ENCODE results near the gene MACROD2.

MACROD2 gene

DNA sequence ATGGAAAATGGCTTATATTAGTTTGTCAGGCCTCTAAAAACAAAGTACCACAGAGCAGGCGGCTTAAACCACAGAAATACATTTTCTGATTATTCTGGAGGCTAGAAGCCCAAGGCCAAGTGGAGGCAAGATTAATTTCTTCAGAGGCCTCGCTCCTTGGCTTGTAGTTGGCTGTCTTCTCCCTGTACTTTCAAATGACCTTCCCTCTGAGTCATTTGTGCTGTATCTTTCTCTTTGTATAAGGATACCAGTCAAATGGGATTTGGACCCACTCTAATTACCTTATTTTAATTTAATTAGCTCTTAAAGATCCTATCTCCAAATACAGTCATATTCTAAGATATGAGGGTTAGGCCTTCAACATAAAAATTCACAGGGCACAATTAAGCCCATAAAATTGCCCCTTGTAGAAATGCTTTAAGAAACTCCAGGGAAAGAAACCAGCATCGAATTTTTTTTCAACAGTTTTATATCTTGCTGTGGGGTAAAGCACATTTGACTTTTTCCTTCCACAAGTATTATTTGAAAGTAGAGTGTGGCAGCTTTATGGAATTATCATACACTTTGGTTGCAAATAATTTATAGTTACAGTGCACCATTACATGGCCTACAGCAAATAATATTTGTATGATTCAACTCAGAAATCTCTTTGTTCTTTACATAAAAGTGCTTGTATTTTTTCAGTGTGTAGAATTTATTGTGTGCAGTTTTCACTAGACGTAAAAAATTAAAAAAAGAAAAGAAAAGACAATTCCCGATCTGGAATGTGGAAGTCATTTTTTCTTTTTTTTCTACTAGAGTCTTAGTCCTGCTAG, 1871.8 kb downstream of the MACROD2 start:
- ATAC-seq = no peak

DNA sequence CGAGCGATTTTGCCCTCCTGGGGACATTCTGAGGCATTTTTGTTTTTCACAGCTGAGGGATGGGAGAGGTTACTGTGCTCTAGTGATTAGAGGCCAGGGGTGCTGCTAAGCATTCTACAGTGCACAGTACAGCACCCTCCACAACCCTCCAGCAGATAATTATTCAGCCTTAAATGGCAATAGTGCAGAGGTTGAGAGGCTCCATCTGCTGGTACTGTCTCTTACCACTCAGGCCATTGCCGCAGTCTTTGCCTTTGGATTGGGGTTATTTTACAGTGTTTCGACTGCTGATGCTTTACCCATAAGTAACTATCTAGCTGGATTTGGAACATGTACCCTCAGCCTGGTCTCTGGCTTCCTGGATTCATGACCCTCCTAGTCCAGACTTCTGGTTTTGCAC, 1872.6 kb downstream of the MACROD2 start:
- TF ChIP-seq, protein P1, sequence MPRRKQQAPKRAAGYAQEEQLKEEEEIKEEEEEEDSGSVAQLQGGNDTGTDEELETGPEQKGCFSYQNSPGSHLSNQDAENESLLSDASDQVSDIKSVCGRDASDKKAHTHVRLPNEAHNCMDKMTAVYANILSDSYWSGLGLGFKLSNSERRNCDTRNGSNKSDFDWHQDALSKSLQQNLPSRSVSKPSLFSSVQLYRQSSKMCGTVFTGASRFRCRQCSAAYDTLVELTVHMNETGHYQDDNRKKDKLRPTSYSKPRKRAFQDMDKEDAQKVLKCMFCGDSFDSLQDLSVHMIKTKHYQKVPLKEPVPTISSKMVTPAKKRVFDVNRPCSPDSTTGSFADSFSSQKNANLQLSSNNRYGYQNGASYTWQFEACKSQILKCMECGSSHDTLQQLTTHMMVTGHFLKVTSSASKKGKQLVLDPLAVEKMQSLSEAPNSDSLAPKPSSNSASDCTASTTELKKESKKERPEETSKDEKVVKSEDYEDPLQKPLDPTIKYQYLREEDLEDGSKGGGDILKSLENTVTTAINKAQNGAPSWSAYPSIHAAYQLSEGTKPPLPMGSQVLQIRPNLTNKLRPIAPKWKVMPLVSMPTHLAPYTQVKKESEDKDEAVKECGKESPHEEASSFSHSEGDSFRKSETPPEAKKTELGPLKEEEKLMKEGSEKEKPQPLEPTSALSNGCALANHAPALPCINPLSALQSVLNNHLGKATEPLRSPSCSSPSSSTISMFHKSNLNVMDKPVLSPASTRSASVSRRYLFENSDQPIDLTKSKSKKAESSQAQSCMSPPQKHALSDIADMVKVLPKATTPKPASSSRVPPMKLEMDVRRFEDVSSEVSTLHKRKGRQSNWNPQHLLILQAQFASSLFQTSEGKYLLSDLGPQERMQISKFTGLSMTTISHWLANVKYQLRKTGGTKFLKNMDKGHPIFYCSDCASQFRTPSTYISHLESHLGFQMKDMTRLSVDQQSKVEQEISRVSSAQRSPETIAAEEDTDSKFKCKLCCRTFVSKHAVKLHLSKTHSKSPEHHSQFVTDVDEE (CRISPR knock-in tag; IDR thresholded peaks at IDR 0.05) = no peak
- TF ChIP-seq ZFP30 (CRISPR knock-in tag; IDR thresholded peaks at IDR 0.05) (no peak), ZC3H10 (CRISPR knock-in tag; IDR thresholded peaks at IDR 0.05) (no peak), RARB (CRISPR knock-in tag; IDR thresholded peaks at IDR 0.05) (no peak), PPARA (CRISPR knock-in tag; IDR thresholded peaks at IDR 0.05; ENCODE audit: borderline replicate concordance) (no peak), ZNF565 (CRISPR knock-in tag; conservative IDR thresholded peaks at IDR 0.05; ENCODE audit: low read depth) (no peak), ISL1 (CRISPR knock-in tag; IDR thresholded peaks at IDR 0.05) (no peak), OSR1 (CRISPR knock-in tag; IDR thresholded peaks at IDR 0.05) (no peak), BACH2 (CRISPR knock-in tag; IDR thresholded peaks at IDR 0.05; ENCODE audit: borderline replicate concordance) (no peak), SNAI2 (CRISPR knock-in tag; IDR thresholded peaks at IDR 0.05) (no peak), ESRRG (CRISPR knock-in tag; IDR thresholded peaks at IDR 0.05) (no peak), CSDC2 (CRISPR knock-in tag; IDR thresholded peaks at IDR 0.05) (no peak), ARNTL (CRISPR knock-in tag; IDR thresholded peaks at IDR 0.05; ENCODE audit: borderline replicate concordance, low read depth) (no peak)
- TF ChIP-seq, protein P2, sequence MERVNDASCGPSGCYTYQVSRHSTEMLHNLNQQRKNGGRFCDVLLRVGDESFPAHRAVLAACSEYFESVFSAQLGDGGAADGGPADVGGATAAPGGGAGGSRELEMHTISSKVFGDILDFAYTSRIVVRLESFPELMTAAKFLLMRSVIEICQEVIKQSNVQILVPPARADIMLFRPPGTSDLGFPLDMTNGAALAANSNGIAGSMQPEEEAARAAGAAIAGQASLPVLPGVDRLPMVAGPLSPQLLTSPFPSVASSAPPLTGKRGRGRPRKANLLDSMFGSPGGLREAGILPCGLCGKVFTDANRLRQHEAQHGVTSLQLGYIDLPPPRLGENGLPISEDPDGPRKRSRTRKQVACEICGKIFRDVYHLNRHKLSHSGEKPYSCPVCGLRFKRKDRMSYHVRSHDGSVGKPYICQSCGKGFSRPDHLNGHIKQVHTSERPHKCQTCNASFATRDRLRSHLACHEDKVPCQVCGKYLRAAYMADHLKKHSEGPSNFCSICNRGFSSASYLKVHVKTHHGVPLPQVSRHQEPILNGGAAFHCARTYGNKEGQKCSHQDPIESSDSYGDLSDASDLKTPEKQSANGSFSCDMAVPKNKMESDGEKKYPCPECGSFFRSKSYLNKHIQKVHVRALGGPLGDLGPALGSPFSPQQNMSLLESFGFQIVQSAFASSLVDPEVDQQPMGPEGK (CRISPR knock-in tag; IDR thresholded peaks at IDR 0.05; ENCODE audit: borderline replicate concordance) = no peak
- TF ChIP-seq, protein P3, sequence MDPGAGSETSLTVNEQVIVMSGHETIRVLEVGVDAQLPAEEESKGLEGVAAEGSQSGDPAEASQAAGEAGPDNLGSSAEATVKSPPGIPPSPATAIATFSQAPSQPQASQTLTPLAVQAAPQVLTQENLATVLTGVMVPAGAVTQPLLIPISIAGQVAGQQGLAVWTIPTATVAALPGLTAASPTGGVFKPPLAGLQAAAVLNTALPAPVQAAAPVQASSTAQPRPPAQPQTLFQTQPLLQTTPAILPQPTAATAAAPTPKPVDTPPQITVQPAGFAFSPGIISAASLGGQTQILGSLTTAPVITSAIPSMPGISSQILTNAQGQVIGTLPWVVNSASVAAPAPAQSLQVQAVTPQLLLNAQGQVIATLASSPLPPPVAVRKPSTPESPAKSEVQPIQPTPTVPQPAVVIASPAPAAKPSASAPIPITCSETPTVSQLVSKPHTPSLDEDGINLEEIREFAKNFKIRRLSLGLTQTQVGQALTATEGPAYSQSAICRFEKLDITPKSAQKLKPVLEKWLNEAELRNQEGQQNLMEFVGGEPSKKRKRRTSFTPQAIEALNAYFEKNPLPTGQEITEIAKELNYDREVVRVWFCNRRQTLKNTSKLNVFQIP (CRISPR knock-in tag; IDR thresholded peaks at IDR 0.05; ENCODE audit: borderline replicate concordance, low read depth) = no peak
- TF ChIP-seq, protein P4, sequence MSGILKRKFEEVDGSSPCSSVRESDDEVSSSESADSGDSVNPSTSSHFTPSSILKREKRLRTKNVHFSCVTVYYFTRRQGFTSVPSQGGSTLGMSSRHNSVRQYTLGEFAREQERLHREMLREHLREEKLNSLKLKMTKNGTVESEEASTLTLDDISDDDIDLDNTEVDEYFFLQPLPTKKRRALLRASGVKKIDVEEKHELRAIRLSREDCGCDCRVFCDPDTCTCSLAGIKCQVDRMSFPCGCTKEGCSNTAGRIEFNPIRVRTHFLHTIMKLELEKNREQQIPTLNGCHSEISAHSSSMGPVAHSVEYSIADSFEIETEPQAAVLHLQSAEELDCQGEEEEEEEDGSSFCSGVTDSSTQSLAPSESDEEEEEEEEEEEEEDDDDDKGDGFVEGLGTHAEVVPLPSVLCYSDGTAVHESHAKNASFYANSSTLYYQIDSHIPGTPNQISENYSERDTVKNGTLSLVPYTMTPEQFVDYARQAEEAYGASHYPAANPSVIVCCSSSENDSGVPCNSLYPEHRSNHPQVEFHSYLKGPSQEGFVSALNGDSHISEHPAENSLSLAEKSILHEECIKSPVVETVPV (CRISPR knock-in tag; IDR thresholded peaks at IDR 0.05) = no peak
- 0 out of 3 replicates have a peak, but pooled peaks have one; percentile 22 for ATAC-seq

More for the DNA sequence above, 1871.8 kb downstream of the MACROD2 start:
- no peak for TF ChIP-seq CSDC2 (CRISPR knock-in tag; IDR thresholded peaks at IDR 0.05)
- TF ChIP-seq ZC3H10 (CRISPR knock-in tag; IDR thresholded peaks at IDR 0.05) = 0 out of 2 replicates have a peak, but pooled peaks have one; percentile 41
- no peak for TF ChIP-seq ZFP30 (CRISPR knock-in tag; IDR thresholded peaks at IDR 0.05)
- no peak for TF ChIP-seq PPARA (CRISPR knock-in tag; IDR thresholded peaks at IDR 0.05; ENCODE audit: borderline replicate concordance)
- no peak for TF ChIP-seq SNAI2 (CRISPR knock-in tag; IDR thresholded peaks at IDR 0.05)
- TF ChIP-seq, protein P4 (CRISPR knock-in tag; IDR thresholded peaks at IDR 0.05) = no peak
- no peak for TF ChIP-seq ZNF8 (CRISPR knock-in tag; IDR thresholded peaks at IDR 0.05)
- peak; percentile 44; the same call in 1 of the 2 replicates for TF ChIP-seq ZFP3 (CRISPR knock-in tag; IDR thresholded peaks at IDR 0.05)
- TF ChIP-seq, protein P3 (CRISPR knock-in tag; IDR thresholded peaks at IDR 0.05; ENCODE audit: borderline replicate concordance, low read depth) = no peak
- TF ChIP-seq, protein P5, sequence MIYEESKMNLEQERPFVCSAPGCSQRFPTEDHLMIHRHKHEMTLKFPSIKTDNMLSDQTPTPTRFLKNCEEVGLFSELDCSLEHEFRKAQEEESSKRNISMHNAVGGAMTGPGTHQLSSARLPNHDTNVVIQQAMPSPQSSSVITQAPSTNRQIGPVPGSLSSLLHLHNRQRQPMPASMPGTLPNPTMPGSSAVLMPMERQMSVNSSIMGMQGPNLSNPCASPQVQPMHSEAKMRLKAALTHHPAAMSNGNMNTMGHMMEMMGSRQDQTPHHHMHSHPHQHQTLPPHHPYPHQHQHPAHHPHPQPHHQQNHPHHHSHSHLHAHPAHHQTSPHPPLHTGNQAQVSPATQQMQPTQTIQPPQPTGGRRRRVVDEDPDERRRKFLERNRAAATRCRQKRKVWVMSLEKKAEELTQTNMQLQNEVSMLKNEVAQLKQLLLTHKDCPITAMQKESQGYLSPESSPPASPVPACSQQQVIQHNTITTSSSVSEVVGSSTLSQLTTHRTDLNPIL (CRISPR knock-in tag; IDR thresholded peaks at IDR 0.05; ENCODE audit: low read depth) = peak; percentile 48; the same call in 1 of the 2 replicates
- peak; percentile 90 for TF ChIP-seq ISL1 (CRISPR knock-in tag; IDR thresholded peaks at IDR 0.05)
- TF ChIP-seq ZNF565 (CRISPR knock-in tag; conservative IDR thresholded peaks at IDR 0.05; ENCODE audit: low read depth) = no peak
- no peak for TF ChIP-seq BACH2 (CRISPR knock-in tag; IDR thresholded peaks at IDR 0.05; ENCODE audit: borderline replicate concordance)
